WTC11 (cell line): ENCODE measurements around the gene CD40LG. TPM values are rescaled to one million over a fixed set of nuclear protein-coding genes. Genes with fewer than 3 reads are reported as not detected.

Experiments used
- ATAC-seq: fragments of 200-7000 bp; cut with Tn5 transposase; 2 replicates; pipeline ENCODE4 v1.10.0; 2021; ENCODE audit warnings: mild to moderate bottlenecking, moderate library complexity
- CTCF ChIA-PET: fragments of 300-600 bp; sonication (Branson Sonifier 250); formaldehyde crosslinking; loops from one replicate; lab custom pipeline; 2021; ENCODE audit warnings: antibody characterized with exemption; lab: Charles Lee
- POLR2A ChIA-PET: fragments of 350-600 bp; sonication (Branson Sonifier 250); formaldehyde crosslinking; loops from one replicate; lab custom pipeline; 2021; ENCODE audit warnings: antibody characterized with exemption; lab: Charles Lee
- DNase-seq: peaks from one replicate; pipeline ENCODE4 v3.0.0; 2021; ENCODE audit warnings: low spot score
- H3K27ac Mint-ChIP-seq: 2 replicates; pipeline ENCODE4 v1.8.0; 2021; ENCODE audit warnings: mixed read lengths
- H3K27me3 Mint-ChIP-seq: 2 replicates; pipeline ENCODE4 v1.8.0; 2021; ENCODE audit warnings: low read depth, mild to moderate bottlenecking, moderate library complexity, mixed read lengths
- H3K36me3 Mint-ChIP-seq: 2 replicates; pipeline ENCODE4 v1.8.0; 2021; ENCODE audit warnings: mixed read lengths
- H3K4me1 Mint-ChIP-seq: 2 replicates; pipeline ENCODE4 v1.8.0; 2022; ENCODE audit warnings: mixed read lengths
- H3K4me3 Mint-ChIP-seq: 2 replicates; pipeline ENCODE4 v1.8.0; 2021; ENCODE audit warnings: mild to moderate bottlenecking, moderate library complexity, mixed read lengths
- H3K9me3 Mint-ChIP-seq: 2 replicates; pipeline ENCODE4 v1.8.0; 2021; ENCODE audit warnings: mixed read lengths
- ATF1 ChIP-seq: sonication (generic); formaldehyde crosslinking; IDR thresholded peaks from 2 replicates; pipeline ENCODE4 v1.8.1; 2023; ENCODE audit warnings: mild to moderate bottlenecking, moderate library complexity, missing genetic modification reagents
- CBFB ChIP-seq: sonication (generic); formaldehyde crosslinking; IDR thresholded peaks from 2 replicates; pipeline ENCODE4 v1.8.1; 2022; ENCODE audit warnings: mild to moderate bottlenecking, low read depth, missing genetic modification reagents
- CREB1 ChIP-seq: sonication (generic); formaldehyde crosslinking; IDR thresholded peaks from 2 replicates; pipeline ENCODE4 v1.8.0; 2023; ENCODE audit warnings: mild to moderate bottlenecking, missing genetic modification reagents
- E2F5 ChIP-seq: sonication (generic); formaldehyde crosslinking; IDR thresholded peaks from 2 replicates; pipeline ENCODE4 v1.8.1; 2022; ENCODE audit warnings: mild to moderate bottlenecking, moderate library complexity, missing genetic modification reagents
- ELF4 ChIP-seq: sonication (generic); formaldehyde crosslinking; IDR thresholded peaks from 2 replicates; pipeline ENCODE4 v1.8.1; 2022; ENCODE audit warnings: low read depth, mild to moderate bottlenecking, moderate library complexity, missing genetic modification reagents
- EMX1 ChIP-seq: fragments of 250-450 bp; sonication (Bioruptor Pico); IDR thresholded peaks from 2 replicates; pipeline ENCODE4 v1.8.0; 2021; ENCODE audit warnings: mild to moderate bottlenecking
- ETV6 ChIP-seq: sonication (generic); formaldehyde crosslinking; IDR thresholded peaks from 2 replicates; pipeline ENCODE4 v1.8.1; 2022; ENCODE audit warnings: mild to moderate bottlenecking, missing genetic modification reagents
- FOXK1 ChIP-seq: sonication (generic); formaldehyde crosslinking; IDR thresholded peaks from 2 replicates; pipeline ENCODE4 v1.8.0; 2022; ENCODE audit warnings: mild to moderate bottlenecking, moderate library complexity, missing genetic modification reagents
- GABPB1 ChIP-seq: sonication (generic); formaldehyde crosslinking; IDR thresholded peaks from 2 replicates; pipeline ENCODE4 v1.8.1; 2023; ENCODE audit warnings: mild to moderate bottlenecking, missing genetic modification reagents
- HMGA2 ChIP-seq: fragments of 250-450 bp; sonication (Bioruptor Pico); IDR thresholded peaks from 2 replicates; pipeline ENCODE4 v1.4.0; 2021; ENCODE audit warnings: mild to moderate bottlenecking, moderate library complexity
- IRF2 ChIP-seq: sonication (generic); formaldehyde crosslinking; IDR thresholded peaks from 2 replicates; pipeline ENCODE4 v1.8.0; 2022; ENCODE audit warnings: low read depth, missing genetic modification reagents, borderline replicate concordance
- NR1H2 ChIP-seq: sonication (generic); formaldehyde crosslinking; IDR thresholded peaks from 2 replicates; pipeline ENCODE4 v1.9.0; 2021; ENCODE audit warnings: mild to moderate bottlenecking, moderate library complexity, missing genetic modification reagents
- PRRX2 ChIP-seq: fragments of 250-450 bp; sonication (Bioruptor Pico); IDR thresholded peaks from 2 replicates; pipeline ENCODE4 v1.8.0; 2021; ENCODE audit warnings: mild to moderate bottlenecking
- RORB ChIP-seq: fragments of 250-450 bp; sonication (Bioruptor Pico); IDR thresholded peaks from 2 replicates; pipeline ENCODE4 v1.9.0; 2021; ENCODE audit warnings: mild to moderate bottlenecking
- TP53 ChIP-seq: sonication (generic); formaldehyde crosslinking; IDR thresholded peaks from 2 replicates; pipeline ENCODE4 v1.8.1; 2023; ENCODE audit warnings: mild to moderate bottlenecking, missing genetic modification reagents
- ZNF317 ChIP-seq: sonication (generic); formaldehyde crosslinking; IDR thresholded peaks from 2 replicates; pipeline ENCODE4 v1.8.1; 2023; ENCODE audit warnings: low read depth, mild to moderate bottlenecking, moderate library complexity, missing genetic modification reagents, borderline replicate concordance
- ZNF423 ChIP-seq: fragments of 250-450 bp; sonication (Bioruptor Pico); IDR thresholded peaks from 2 replicates; pipeline ENCODE4 v2.1.2; 2022; ENCODE audit warnings: mild to moderate bottlenecking, moderate library complexity
- ZSCAN18 ChIP-seq: fragments of 250-450 bp; sonication (Bioruptor Pico); IDR thresholded peaks from 2 replicates; pipeline ENCODE4 v2.1.2; 2022; ENCODE audit warnings: mild to moderate bottlenecking, moderate library complexity
- total RNA-seq: library from RNA; stranded (reverse); gene quantifications from 3 replicates; pipeline ENCODE4 v1.2.3, GENCODE V29; 2021
- TF ChIP-seq, protein P1 (sequence below): sonication (generic); formaldehyde crosslinking; IDR thresholded peaks from 2 replicates; pipeline ENCODE4 v1.8.1; 2023; ENCODE audit warnings: mild to moderate bottlenecking, missing genetic modification reagents, borderline replicate concordance
- TF ChIP-seq, protein P2 (sequence below): sonication (generic); formaldehyde crosslinking; IDR thresholded peaks from 2 replicates; pipeline ENCODE4 v1.8.1; 2023; ENCODE audit warnings: mild to moderate bottlenecking, missing genetic modification reagents, moderate library complexity
- TF ChIP-seq, protein P3 (sequence below): sonication (generic); formaldehyde crosslinking; IDR thresholded peaks from 2 replicates; pipeline ENCODE4 v1.8.0; 2023; ENCODE audit warnings: missing genetic modification reagents, mild to moderate bottlenecking, borderline replicate concordance
- TF ChIP-seq, protein P4 (sequence below): sonication (generic); formaldehyde crosslinking; IDR thresholded peaks from 2 replicates; pipeline ENCODE4 v1.8.1; 2022; ENCODE audit warnings: mild to moderate bottlenecking, missing genetic modification reagents, moderate library complexity, borderline replicate concordance
- TF ChIP-seq, protein P5 (sequence below): sonication (generic); formaldehyde crosslinking; IDR thresholded peaks from 2 replicates; pipeline ENCODE4 v1.8.0; 2023; ENCODE audit warnings: missing genetic modification reagents

CD40LG gene
- total RNA-seq, 1 experiment from 2014 or later: not detected

- TF ChIP-seq, protein P1, sequence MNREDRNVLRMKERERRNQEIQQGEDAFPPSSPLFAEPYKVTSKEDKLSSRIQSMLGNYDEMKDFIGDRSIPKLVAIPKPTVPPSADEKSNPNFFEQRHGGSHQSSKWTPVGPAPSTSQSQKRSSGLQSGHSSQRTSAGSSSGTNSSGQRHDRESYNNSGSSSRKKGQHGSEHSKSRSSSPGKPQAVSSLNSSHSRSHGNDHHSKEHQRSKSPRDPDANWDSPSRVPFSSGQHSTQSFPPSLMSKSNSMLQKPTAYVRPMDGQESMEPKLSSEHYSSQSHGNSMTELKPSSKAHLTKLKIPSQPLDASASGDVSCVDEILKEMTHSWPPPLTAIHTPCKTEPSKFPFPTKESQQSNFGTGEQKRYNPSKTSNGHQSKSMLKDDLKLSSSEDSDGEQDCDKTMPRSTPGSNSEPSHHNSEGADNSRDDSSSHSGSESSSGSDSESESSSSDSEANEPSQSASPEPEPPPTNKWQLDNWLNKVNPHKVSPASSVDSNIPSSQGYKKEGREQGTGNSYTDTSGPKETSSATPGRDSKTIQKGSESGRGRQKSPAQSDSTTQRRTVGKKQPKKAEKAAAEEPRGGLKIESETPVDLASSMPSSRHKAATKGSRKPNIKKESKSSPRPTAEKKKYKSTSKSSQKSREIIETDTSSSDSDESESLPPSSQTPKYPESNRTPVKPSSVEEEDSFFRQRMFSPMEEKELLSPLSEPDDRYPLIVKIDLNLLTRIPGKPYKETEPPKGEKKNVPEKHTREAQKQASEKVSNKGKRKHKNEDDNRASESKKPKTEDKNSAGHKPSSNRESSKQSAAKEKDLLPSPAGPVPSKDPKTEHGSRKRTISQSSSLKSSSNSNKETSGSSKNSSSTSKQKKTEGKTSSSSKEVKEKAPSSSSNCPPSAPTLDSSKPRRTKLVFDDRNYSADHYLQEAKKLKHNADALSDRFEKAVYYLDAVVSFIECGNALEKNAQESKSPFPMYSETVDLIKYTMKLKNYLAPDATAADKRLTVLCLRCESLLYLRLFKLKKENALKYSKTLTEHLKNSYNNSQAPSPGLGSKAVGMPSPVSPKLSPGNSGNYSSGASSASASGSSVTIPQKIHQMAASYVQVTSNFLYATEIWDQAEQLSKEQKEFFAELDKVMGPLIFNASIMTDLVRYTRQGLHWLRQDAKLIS (CRISPR knock-in tag): no peak
- TF ChIP-seq ELF4 (CRISPR knock-in tag) (no peak), RORB (CRISPR knock-in tag) (no peak), ZNF317 (CRISPR knock-in tag) (no peak), TP53 (CRISPR knock-in tag) (no peak), E2F5 (CRISPR knock-in tag) (no peak), NR1H2 (no peak), EMX1 (CRISPR knock-in tag) (no peak), IRF2 (CRISPR knock-in tag) (no peak)
- TF ChIP-seq, protein P2, sequence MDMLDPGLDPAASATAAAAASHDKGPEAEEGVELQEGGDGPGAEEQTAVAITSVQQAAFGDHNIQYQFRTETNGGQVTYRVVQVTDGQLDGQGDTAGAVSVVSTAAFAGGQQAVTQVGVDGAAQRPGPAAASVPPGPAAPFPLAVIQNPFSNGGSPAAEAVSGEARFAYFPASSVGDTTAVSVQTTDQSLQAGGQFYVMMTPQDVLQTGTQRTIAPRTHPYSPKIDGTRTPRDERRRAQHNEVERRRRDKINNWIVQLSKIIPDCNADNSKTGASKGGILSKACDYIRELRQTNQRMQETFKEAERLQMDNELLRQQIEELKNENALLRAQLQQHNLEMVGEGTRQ (CRISPR knock-in tag): no peak
- TF ChIP-seq, protein P3, sequence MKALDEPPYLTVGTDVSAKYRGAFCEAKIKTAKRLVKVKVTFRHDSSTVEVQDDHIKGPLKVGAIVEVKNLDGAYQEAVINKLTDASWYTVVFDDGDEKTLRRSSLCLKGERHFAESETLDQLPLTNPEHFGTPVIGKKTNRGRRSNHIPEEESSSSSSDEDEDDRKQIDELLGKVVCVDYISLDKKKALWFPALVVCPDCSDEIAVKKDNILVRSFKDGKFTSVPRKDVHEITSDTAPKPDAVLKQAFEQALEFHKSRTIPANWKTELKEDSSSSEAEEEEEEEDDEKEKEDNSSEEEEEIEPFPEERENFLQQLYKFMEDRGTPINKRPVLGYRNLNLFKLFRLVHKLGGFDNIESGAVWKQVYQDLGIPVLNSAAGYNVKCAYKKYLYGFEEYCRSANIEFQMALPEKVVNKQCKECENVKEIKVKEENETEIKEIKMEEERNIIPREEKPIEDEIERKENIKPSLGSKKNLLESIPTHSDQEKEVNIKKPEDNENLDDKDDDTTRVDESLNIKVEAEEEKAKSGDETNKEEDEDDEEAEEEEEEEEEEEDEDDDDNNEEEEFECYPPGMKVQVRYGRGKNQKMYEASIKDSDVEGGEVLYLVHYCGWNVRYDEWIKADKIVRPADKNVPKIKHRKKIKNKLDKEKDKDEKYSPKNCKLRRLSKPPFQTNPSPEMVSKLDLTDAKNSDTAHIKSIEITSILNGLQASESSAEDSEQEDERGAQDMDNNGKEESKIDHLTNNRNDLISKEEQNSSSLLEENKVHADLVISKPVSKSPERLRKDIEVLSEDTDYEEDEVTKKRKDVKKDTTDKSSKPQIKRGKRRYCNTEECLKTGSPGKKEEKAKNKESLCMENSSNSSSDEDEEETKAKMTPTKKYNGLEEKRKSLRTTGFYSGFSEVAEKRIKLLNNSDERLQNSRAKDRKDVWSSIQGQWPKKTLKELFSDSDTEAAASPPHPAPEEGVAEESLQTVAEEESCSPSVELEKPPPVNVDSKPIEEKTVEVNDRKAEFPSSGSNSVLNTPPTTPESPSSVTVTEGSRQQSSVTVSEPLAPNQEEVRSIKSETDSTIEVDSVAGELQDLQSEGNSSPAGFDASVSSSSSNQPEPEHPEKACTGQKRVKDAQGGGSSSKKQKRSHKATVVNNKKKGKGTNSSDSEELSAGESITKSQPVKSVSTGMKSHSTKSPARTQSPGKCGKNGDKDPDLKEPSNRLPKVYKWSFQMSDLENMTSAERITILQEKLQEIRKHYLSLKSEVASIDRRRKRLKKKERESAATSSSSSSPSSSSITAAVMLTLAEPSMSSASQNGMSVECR (CRISPR knock-in tag): no peak
- TF ChIP-seq, all 79 proteins: peak for 0
Observed at GRCh38 chrX:136629084-136629750, 18.7 kb upstream of the CD40LG start (continued).

- H3K4me3 Mint-ChIP-seq: no peak overlapping the region
- no peaks in the 10 kb centered on the region for H3K9me3 Mint-ChIP-seq
- no peaks in the 10 kb centered on the region for H3K27me3 Mint-ChIP-seq
- CTCF ChIA-PET: no interaction called here
- POLR2A ChIA-PET: no interaction called here
- H3K4me1 Mint-ChIP-seq: peaks cover 14% of the 10 kb centered on the region
- ATAC-seq: no peak
- DNase-seq: no peak
- no peaks in the 10 kb centered on the region for H3K36me3 Mint-ChIP-seq
- no peak overlapping the region for H3K27ac Mint-ChIP-seq
- no peak for TF ChIP-seq HMGA2
- no peak for TF ChIP-seq GABPB1 (CRISPR knock-in tag)
- no peak for TF ChIP-seq PRRX2
- TF ChIP-seq ATF1 (CRISPR knock-in tag): no peak
- TF ChIP-seq, protein P4, sequence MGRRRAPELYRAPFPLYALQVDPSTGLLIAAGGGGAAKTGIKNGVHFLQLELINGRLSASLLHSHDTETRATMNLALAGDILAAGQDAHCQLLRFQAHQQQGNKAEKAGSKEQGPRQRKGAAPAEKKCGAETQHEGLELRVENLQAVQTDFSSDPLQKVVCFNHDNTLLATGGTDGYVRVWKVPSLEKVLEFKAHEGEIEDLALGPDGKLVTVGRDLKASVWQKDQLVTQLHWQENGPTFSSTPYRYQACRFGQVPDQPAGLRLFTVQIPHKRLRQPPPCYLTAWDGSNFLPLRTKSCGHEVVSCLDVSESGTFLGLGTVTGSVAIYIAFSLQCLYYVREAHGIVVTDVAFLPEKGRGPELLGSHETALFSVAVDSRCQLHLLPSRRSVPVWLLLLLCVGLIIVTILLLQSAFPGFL (CRISPR knock-in tag): no peak
- no peak for TF ChIP-seq FOXK1 (CRISPR knock-in tag)
- TF ChIP-seq, protein P5, sequence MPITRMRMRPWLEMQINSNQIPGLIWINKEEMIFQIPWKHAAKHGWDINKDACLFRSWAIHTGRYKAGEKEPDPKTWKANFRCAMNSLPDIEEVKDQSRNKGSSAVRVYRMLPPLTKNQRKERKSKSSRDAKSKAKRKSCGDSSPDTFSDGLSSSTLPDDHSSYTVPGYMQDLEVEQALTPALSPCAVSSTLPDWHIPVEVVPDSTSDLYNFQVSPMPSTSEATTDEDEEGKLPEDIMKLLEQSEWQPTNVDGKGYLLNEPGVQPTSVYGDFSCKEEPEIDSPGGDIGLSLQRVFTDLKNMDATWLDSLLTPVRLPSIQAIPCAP: no peak
- no peak for TF ChIP-seq ZSCAN18 (CRISPR knock-in tag)
- TF ChIP-seq CREB1 (CRISPR knock-in tag): no peak
- no peak for TF ChIP-seq CBFB (CRISPR knock-in tag)
- no peak for TF ChIP-seq ZNF317 (CRISPR knock-in tag)
- no peak for TF ChIP-seq ETV6 (CRISPR knock-in tag)
- TF ChIP-seq ZNF423 (CRISPR knock-in tag): no peak
Observed at GRCh38 chrX:136630881-136631280, 17.1 kb upstream of the CD40LG start.
